Activated naive CD8-positive, alpha-beta T cell (primary cell): ENCODE results near the gene CCDC12.

ENCODE experiments used
- H3K27ac Mint-ChIP-seq: one replicate; pipeline ENCODE4 v1.8.0; 2021; ENCODE audit warnings: mixed read lengths
- H3K27me3 Mint-ChIP-seq: one replicate; pipeline ENCODE4 v1.8.0; 2021; ENCODE audit warnings: mixed read lengths
- H3K36me3 Mint-ChIP-seq: one replicate; pipeline ENCODE4 v1.8.0; 2021; ENCODE audit warnings: mixed read lengths
- H3K4me1 Mint-ChIP-seq: one replicate; pipeline ENCODE4 v1.8.0; 2021; ENCODE audit warnings: low read depth, mixed read lengths
- H3K4me3 Mint-ChIP-seq: one replicate; pipeline ENCODE4 v1.8.0; 2021; ENCODE audit warnings: mild to moderate bottlenecking, mixed read lengths
- H3K9me3 Mint-ChIP-seq: one replicate; pipeline ENCODE4 v1.8.0; 2021; ENCODE audit warnings: low read depth, mixed read lengths

Gene CCDC12

GRCh38 chr3:47002171-47003055 is 25.9 kb upstream of the CCDC12 start:
- H3K27ac Mint-ChIP-seq = no peak overlapping the region
- H3K27me3 Mint-ChIP-seq = no peaks in the 10 kb centered on the region
- peaks cover 8% of the 10 kb centered on the region for H3K4me1 Mint-ChIP-seq
- no peak overlapping the region for H3K4me3 Mint-ChIP-seq
- H3K9me3 Mint-ChIP-seq = no peaks in the 10 kb centered on the region
- H3K36me3 Mint-ChIP-seq = peaks cover 4% of the 10 kb centered on the region

- no peaks in the 10 kb centered on the region for H3K27me3 Mint-ChIP-seq
- H3K9me3 Mint-ChIP-seq = no peaks in the 10 kb centered on the region
- no peak overlapping the region for H3K27ac Mint-ChIP-seq
- H3K4me1 Mint-ChIP-seq = peaks cover 15% of the 10 kb centered on the region
- no peak overlapping the region for H3K4me3 Mint-ChIP-seq
- peaks cover 4% of the 10 kb centered on the region for H3K36me3 Mint-ChIP-seq
Observed at GRCh38 chr3:47001731-47002170, 25.2 kb upstream of the CCDC12 start.

GRCh38 chr3:47000922-47001730 is 24.6 kb upstream of the CCDC12 start:
- Mint-ChIP-seq H3K27me3 (no peaks in the 10 kb centered on the region), H3K9me3 (no peaks in the 10 kb centered on the region), H3K4me1 (peaks cover 16% of the 10 kb centered on the region), H3K27ac (no peak overlapping the region), H3K36me3 (peaks cover 4% of the 10 kb centered on the region), H3K4me3 (no peak overlapping the region)

- peaks cover 2% of the 10 kb centered on the region for H3K36me3 Mint-ChIP-seq
- peaks cover 16% of the 10 kb centered on the region for H3K4me1 Mint-ChIP-seq
- H3K27ac Mint-ChIP-seq = no peak overlapping the region
- no peaks in the 10 kb centered on the region for H3K27me3 Mint-ChIP-seq
- H3K4me3 Mint-ChIP-seq = no peak overlapping the region
- no peaks in the 10 kb centered on the region for H3K9me3 Mint-ChIP-seq
Observed at GRCh38 chr3:47000198-47000815, 23.8 kb upstream of the CCDC12 start.

GRCh38 chr3:46999516-47000197 is 23.1 kb upstream of the CCDC12 start:
- Mint-ChIP-seq H3K4me3 (no peak overlapping the region), H3K36me3 (peaks cover 2% of the 10 kb centered on the region), H3K4me1 (peaks cover 16% of the 10 kb centered on the region), H3K9me3 (no peaks in the 10 kb centered on the region), H3K27ac (no peak overlapping the region), H3K27me3 (no peaks in the 10 kb centered on the region)

- Mint-ChIP-seq H3K27me3 (no peaks in the 10 kb centered on the region), H3K9me3 (no peaks in the 10 kb centered on the region), H3K4me1 (peaks cover 16% of the 10 kb centered on the region), H3K27ac (no peak overlapping the region), H3K4me3 (no peak overlapping the region), H3K36me3 (peaks cover 2% of the 10 kb centered on the region)
Observed at GRCh38 chr3:46998852-46999515, 22.4 kb upstream of the CCDC12 start.

- peaks cover 16% of the 10 kb centered on the region for H3K4me1 Mint-ChIP-seq
- H3K27ac Mint-ChIP-seq = peak overlapping the region; percentile 29
- no peak overlapping the region for H3K4me3 Mint-ChIP-seq
- H3K9me3 Mint-ChIP-seq = no peaks in the 10 kb centered on the region
- no peaks in the 10 kb centered on the region for H3K27me3 Mint-ChIP-seq
- H3K36me3 Mint-ChIP-seq = peaks cover 2% of the 10 kb centered on the region
Observed at GRCh38 chr3:46998121-46998851, 21.7 kb upstream of the CCDC12 start.

- H3K4me3 Mint-ChIP-seq = no peak overlapping the region
- peaks cover 16% of the 10 kb centered on the region for H3K4me1 Mint-ChIP-seq
- peaks cover 2% of the 10 kb centered on the region for H3K36me3 Mint-ChIP-seq
- H3K27ac Mint-ChIP-seq = no peak overlapping the region
- no peaks in the 10 kb centered on the region for H3K27me3 Mint-ChIP-seq
- no peaks in the 10 kb centered on the region for H3K9me3 Mint-ChIP-seq
Observed at GRCh38 chr3:46997453-46998091, 21.0 kb upstream of the CCDC12 start.

GRCh38 chr3:46996689-46997452 is 20.3 kb upstream of the CCDC12 start:
- Mint-ChIP-seq H3K27ac (no peak overlapping the region), H3K4me3 (no peak overlapping the region), H3K4me1 (peaks cover 16% of the 10 kb centered on the region), H3K27me3 (no peaks in the 10 kb centered on the region), H3K9me3 (no peaks in the 10 kb centered on the region), H3K36me3 (peaks cover 2% of the 10 kb centered on the region)

- peaks cover 16% of the 10 kb centered on the region for H3K4me1 Mint-ChIP-seq
- H3K27ac Mint-ChIP-seq = no peak overlapping the region
- no peak overlapping the region for H3K4me3 Mint-ChIP-seq
- no peaks in the 10 kb centered on the region for H3K9me3 Mint-ChIP-seq
- no peaks in the 10 kb centered on the region for H3K27me3 Mint-ChIP-seq
- H3K36me3 Mint-ChIP-seq = peaks cover 2% of the 10 kb centered on the region
Observed at GRCh38 chr3:46995901-46996562, 19.5 kb upstream of the CCDC12 start.

GRCh38 chr3:46994801-46995731 is 18.5 kb upstream of the CCDC12 start:
- Mint-ChIP-seq H3K27me3 (no peaks in the 10 kb centered on the region), H3K4me3 (no peak overlapping the region), H3K9me3 (no peaks in the 10 kb centered on the region), H3K4me1 (peaks cover 19% of the 10 kb centered on the region), H3K36me3 (peaks cover 2% of the 10 kb centered on the region), H3K27ac (no peak overlapping the region)
